HG02759 (cell line): Measurements from ENCODE around the gene ZBTB11.
"Not testable (repeated sequence)": the region's sequence is repeated elsewhere in the genome, so short reads cannot be mapped to it uniquely, and the experiment has no call there.

Experiments used
- ATAC-seq: cut with Tn5 transposase; IDR thresholded peaks from one replicate; pipeline ENCODE4 v1.9.1; 2021; ENCODE audit warnings: mild to moderate bottlenecking, moderate library complexity; ENCODE audit not compliant: unreplicated experiment

ZBTB11 gene

DNA sequence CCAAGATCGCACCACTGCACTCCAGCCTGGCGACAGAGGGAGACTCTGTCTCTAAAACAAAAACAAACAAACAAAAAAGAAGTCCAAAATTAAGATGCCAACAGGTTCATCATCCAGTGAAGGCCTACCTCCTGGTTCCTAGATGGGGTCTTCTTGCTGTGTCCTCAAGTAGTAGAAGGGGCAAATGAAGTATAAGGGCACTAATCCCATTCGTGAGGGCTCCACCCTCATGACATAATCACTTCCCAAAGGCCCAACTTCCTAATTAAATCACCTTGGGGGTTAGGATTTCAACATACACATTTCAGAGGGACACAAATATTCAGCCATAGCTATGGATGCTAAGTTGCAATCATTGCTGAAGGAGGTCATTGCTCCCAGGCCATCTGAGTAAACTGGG lies 57.2 kb downstream of the ZBTB11 start:
- ATAC-seq = no peak

- no peak for ATAC-seq
Measured at GRCh38 chr3:101618726-101619125, 58.2 kb downstream of the ZBTB11 start.

- no peak for ATAC-seq
Measured at GRCh38 chr3:101617478-101617877, 59.5 kb downstream of the ZBTB11 start.

DNA sequence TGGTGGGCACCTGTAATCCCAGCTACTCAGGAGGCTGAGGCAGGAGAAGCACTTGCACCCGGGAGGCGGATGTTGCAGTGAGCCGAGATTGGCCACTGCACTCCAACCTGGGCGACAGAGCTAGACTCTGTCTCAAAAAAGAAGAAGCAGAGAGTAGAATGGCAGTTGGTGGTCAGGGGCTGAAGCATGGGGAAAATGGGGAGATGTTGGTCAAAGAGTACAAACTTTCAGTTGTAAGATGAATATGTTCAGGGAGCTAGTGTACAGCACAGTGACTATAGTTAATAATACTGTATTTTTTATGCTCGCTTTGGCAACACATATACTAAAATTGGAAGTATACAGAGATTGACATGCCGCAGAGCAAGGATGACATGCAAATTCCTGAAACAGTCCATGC lies 61.4 kb downstream of the ZBTB11 start:
- no peak for ATAC-seq

DNA sequence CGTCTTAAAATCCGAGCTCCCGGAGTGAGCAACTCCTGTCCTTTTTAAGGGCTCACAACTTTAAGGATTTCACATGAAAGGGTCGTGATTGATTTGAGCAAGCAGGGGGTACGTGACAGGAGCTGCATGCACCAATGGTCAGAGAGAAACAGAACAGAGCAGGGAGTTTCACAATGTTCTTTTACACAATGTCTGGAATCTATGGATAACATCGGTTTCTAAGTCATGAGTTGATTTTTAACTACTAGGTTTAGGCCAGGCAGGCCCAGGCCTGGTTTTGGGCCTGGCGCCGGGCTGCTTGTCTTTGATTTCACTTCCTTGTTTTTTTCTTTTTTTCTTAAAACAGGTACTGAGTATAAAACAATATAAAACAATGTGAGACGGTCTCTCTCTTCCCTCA lies 63.9 kb downstream of the ZBTB11 start:
- ATAC-seq = not testable (repeated sequence)

DNA sequence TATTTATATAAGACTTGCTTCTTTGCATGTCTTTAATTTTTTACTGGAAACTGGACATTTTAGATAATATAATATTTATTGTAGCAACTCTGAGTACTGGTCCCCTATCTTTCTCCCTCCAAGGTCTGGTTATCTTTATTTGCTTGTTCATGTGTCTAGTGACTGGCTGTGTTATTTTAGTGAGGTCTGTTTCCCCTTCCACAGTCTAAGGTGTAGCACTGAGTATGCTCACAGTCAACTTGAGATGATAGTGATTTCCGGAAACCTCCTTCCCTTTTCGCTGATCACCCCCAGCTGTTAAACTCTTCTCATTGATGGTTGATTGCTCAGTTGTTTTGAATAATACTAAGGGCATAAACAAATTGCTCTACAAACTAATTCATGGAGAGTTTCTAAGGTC lies 65.9 kb downstream of the ZBTB11 start:
- ATAC-seq = peak; percentile 55

DNA sequence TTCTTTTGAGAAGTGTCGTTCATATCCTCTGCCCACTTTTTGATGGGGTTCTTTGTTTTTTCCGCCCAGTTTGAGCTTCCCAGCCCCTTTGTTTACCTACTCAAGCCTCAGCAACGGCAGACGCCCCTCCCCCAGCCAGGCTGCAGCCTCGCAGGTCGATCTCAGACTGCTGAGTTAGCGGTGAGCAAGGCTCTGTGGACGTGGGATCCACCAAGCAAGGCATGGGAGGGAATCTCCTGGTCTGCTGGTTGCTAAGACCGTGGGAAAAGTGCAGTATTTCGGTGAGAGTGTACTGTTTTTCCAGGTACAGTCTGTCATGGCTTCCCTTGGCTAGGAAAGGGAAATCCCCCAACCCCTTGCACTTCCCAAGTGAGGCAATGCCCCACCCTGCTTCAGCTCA lies 71.5 kb downstream of the ZBTB11 start:
- not testable (repeated sequence) for ATAC-seq

- ATAC-seq = no peak
Measured at GRCh38 chr3:101603184-101603583, 73.7 kb downstream of the ZBTB11 start.

DNA sequence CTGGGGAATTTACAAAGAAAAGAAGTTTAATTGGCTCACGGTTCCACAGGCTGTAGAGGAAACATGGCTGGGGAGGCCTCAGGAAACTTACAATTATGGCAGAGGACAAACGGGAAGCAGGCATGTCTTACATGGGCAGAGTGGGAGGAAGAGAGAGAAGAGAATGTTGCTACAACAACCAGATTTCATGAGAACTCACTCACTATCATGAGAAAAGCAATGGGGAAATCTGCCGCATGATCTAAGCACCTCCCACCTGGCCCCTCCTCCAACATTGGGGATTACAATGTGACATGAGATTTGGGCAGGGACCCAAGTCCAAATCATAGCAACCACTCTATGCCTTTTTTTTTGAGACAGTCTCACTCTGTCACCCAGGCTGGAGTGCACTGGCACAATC lies 74.2 kb downstream of the ZBTB11 start:
- no peak for ATAC-seq
